NCI-H2029 (cell line): Measurements from ENCODE around the gene VEGFC.

Source experiments
- DNase-seq: peaks from one replicate; lab custom pipeline; 2025; lab: John Stamatoyannopoulos, UW

VEGFC gene

DNA sequence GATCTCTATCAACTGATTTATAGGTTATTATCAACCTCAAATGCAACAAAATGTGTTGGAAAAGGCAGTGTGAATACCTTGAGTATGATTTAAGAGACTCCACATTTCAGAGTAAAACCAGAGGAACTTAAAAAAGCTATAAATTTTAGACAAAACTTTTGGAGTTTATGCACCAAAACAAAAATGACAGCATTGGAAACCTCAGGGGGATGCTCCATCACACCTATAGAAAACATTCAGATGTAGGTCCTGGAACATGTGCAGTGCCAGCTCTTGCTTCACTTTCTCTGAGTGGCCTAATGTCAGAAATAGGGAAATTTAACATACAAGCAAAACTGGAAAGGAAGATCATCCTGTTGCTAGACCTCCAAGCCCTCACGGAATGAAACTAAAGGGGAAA, 5.8 kb upstream of the VEGFC start:
- DNase-seq, result no peak

DNA sequence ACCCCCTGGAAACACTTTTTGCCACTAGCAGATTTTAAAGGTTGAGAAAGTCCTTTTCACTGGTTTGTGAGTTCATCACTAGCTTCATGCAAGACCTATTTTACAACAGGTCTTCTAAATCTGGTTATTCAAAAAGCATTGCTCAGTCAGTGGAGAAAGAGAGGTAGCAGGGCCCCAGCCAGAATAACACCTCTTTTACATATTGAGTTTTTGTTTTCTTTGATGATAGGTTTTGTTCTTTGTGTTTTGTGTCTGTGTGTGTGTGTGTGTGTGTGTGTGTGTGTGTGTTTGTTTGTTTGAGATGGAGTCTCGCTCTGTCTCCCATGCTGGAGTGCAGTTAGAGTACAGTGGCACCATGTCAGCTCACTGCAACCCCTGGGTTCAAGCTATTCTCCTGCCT, 2.7 kb upstream of the VEGFC start:
- DNase-seq, result no peak

DNA sequence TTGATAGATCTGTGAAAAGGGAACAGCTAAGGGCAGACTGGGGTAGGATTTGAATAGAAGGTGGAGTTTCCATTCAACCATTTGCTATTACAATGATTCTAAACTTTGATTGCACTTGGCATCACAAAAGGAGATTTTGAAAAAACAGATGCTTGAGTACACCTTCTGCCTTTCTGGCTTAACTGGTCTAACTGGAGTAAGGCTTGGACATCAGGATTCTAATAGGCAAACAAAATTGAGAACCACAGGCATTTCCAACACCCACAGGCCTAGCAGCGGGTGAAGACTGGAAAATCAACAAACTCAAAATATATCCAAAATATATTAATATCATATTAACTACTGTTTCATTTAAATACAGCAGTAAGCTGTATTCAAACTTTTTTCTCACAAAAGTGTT, 1.9 kb upstream of the VEGFC start:
- no peak for DNase-seq

DNA sequence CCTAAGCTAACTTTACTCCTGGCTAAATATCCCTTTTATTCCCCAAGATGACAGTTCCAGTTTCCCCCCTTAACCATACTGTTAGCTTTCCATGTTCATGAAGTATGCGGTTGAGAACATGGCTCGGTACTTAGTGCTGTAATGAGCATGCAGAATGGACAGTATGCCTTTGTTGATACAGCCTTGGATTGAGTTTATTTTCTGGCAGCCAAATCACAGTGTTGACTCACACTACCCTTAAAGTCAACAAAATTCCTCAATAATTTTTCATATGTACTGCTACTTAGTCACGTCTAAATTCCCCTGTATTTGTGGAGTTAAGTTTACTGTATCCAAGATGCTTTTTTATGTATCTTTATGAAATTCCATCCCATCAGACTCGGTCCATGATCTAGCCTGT, 1.4 kb upstream of the VEGFC start:
- no peak for DNase-seq

DNA sequence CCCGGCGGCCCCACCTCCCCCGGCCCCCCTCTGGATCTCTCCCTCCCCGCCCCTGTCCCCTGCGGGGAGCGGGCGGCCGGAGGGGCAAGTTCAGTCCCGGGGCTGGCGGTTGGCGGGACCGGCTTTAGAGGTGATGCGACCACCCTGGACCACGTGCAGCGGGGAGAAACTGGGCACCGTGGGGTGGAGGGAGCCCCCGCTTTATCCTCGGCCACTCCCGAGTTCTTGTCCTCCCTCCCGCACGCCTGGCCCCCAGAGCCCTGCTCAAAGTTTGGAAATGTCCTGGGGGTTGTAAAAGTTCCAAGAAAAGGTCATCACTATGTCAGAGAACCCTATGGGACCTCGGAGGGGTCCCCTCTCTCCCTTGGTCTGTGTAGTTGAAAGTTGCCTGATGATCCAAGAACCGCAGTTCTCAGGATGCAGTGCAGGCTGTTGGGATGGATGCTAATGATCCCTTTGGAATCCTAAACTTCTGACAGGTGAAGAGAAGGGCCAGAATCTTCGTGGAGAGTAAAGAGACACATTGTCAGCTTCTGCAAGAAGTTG, 411 bp upstream of the VEGFC start:
- no peak for DNase-seq

DNA sequence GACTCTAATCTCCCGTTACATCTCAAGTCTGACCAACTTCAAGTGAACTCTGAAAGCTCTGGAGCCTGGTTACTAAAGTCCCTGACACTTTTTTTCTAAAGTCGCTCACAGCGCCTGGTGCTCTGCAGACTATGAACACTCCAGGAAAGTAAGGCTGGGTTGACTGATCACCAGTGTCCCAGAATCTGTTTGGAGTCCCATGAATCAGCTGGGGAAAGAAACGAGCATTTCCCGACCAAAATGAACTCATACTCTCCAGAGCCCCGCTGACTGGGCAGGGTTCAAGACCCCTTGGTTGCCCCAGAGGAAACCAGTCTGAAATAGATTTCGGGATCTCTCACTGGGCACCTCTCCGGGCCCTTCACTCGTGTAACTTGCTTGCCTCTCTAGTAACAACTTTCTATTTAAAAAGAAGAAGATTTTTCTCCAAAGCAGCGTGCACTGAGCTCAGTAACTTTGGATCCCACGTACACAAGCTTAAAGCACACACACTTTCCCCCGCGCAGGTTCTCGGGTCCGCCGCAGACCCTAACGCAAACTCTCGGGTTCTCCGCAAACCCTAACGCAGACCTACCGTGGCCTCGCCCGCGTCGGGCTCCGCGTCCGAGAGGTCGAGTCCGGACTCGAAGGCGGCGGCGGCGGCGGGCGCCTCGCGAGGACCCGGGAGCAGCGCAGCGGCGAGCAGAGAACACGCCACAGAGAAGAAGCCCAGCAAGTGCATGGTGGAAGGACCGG, 964 bp downstream of the VEGFC start:
- no peak for DNase-seq

DNA sequence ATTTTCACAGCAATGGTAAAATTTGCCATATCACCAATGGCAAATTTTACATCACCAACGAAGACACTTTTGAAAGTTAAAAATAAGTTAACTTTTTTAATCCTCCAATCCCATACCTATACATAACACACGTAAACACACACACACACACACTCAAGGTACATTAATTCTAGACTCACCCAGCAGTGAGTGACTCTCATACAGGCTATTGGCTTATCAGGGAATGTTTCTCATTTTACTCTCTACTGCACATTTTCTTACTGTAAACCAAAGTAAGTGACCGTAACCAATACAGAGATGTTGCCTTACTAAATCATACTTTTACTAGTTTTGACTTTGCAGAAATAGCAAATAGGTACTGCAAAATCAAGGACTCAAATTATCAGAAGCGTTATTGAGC, 2.3 kb downstream of the VEGFC start:
- no peak for DNase-seq

DNA sequence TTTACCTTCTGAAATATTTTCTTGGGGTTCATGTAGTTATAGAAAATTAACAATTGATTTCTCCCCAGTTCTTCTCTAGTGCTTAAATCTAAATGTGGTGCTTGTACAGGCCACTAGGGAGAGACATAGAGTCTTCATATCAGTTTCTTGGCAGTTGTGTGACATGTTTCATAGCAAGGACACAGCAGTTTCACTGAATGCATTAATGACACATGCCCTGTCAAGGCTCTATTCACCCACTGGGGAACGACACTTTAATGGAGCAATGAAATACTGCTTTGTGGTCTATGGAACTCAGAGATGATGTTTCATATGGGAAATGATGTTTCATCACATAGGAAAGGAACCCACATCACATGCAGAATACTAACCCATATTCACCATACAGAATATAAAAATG, 2.8 kb downstream of the VEGFC start:
- DNase-seq, result peak; percentile 4

DNA sequence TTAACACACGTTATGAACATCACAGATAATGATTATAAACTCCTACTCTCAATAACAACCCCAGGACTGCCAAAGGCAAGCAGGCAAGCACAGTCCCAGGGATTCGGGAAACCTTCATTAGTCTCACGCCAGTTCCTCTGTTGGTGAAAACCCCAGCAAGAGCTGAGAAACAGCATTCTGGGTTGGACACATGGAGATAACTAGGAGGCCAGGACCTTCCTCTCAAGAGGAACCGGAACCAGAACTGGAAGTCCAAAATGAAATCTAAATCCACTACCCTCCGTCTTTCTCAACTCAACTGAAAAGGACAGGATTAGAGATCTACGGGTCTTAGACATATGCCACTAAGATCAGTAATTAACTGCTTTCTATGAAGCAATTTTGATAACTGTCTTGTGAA, 3.8 kb downstream of the VEGFC start:
- no peak for DNase-seq

DNA sequence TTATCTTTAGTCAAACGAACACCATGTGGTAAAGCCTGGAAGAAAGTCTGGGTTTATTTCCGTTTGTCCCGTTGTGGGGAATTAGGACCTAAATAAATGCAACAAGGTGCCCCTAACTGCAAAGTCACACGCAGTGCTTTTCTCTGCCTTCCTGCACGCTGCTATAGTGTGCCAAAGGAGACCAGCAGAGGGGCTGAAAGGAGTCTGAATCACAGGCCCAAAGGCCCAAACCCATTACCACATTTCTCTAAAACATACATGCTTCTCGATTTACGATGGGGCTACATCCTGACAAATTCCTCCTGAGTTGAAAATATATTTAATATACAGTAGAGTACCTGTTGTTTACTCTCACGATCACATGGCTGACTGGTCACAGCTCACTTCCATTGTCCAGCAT, 4.5 kb downstream of the VEGFC start:
- DNase-seq, result no peak

DNA sequence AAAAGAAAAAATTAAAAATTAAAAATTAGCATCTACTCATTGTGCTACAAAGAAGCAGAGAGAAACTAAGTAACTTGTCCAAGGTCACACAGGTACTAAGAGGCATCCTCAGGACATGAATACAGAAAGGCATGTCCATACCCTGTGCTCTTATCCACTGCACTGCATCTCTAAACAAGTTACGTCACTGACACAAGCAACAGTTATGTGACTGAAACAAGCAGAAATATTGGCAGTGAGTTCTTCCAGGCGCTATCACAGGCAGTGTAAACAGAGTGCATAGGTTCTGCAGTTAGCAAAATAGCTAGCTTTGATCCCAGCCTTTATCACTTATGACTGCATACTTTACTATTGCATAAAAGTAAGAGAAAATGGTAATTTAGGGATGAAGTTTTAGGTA, 7.9 kb downstream of the VEGFC start:
- DNase-seq, result no peak

DNA sequence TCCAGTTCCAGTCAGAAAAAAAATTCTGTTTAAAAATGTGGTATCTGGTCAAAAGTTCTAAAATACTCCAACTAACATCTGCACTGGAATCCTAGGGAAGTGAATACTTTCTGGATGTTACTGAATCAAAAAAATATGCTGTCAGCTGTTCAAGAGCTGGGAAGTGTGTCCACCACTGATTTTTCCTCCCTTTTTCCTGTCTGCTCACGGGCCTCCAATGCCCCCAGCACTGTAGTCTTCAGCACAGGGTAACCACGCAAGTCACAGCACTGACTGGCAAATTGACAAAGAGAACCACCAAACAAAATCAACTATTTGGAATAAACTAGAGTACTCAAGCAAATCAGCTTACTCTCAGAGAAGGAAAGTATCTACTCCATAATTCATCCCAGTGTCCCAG, 9.9 kb downstream of the VEGFC start:
- DNase-seq, result no peak

DNA sequence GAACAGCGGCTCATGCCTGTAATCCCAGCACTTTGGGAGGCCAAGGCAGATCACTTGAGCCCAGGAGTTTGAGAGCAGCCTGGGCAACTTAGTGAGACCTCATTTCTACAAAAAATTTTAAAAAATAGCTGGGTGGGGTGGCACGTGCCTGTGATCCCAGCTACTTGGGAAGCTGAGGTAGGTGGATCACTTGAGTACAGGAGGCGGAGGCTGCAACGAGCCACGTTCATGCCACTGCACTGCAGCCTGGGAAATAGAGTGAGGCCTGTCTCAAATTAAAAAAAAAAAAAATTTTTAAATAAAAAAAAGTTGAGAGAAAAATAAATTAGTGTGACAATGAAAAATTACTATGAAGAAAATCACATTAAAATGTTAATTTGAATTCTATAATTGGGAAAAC, 10.5 kb downstream of the VEGFC start:
- no peak for DNase-seq

DNA sequence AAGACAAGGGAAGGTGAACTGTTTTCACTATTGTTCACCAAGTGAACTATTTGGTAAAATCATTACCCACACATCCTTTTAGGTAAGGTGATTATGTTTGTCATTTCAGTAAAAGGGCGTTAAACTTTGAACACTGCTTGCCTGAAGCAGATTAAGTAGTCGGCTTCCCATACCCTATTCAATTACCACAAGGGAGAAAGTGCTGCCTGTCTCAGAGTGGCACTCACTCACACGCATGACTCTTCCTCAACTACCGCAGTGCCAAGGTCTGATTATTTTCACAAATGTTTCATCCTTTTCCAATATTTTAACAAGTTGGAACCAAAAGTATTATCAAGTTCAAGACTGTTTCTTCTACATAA, 11.0 kb downstream of the VEGFC start:
- DNase-seq, result no peak

DNA sequence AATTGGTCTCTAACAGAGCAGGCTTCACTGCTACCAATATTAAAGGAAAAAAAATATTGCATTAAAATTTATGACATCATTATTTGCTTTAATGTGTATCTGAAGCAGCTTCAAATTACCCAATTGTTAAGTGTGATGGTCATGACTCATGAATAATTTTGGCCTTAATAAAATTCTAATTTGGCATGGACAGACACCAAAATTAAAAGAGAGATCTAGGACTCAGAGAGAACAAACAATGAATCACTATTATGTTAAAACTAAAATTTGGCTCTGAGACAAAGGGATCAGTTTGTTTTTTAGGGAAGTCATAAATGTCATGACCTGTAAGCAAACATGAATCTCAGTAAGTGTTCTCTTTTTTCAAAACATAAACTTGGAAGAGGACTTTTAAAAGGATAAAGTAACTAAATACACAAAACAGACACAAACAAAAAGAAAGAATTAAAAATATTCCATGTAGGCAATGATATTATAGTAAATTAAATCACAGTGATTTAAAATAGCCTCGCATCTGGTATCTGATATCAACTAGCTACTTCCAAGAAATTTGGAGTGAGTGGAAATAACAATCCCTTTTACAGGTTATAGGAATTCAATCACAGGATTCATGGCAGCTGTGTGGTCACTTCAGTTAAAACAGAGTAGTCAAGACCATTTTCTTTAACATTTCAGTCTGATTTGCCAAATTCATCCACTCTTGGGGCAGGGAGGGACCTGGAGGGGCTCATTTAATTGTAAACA, 11.6 kb downstream of the VEGFC start:
- no peak for DNase-seq

DNA sequence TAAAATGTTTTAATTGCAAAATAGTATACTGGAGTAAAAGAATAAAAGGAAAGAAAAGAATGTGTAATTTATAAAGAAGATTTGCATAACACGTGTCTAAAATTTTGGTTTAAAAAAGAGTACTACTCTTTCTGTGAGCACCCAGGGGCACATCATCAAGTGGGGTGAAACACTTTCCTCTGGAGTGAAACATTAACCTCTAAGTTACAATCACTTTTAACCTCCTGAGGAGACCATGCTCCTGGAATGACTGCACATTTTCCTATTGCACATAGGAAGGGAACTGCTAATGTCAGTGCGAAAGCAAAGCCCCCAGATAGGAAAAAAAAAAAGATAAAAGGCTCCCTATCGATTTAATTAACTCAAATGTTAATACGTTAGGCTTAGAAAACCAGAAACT, 13.3 kb downstream of the VEGFC start:
- no peak for DNase-seq

DNA sequence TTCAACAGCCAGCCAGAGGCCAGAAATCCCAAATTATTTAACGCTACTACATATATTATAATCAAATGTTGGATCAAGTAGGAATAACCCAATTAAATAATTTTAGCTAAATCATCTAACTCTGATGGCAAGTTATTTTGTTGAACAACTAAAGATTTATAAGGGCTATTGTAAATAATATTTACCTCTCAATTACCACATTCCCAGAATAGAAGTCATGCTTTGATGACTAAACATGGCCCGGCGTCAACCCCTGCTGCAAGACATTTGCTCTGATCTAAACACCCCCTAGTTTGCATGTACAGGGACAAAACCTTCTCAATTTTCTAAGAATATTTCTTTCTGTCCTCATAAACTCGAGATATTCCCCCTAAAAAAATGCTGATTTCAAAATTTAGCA, 14.2 kb downstream of the VEGFC start:
- DNase-seq, result no peak

DNA sequence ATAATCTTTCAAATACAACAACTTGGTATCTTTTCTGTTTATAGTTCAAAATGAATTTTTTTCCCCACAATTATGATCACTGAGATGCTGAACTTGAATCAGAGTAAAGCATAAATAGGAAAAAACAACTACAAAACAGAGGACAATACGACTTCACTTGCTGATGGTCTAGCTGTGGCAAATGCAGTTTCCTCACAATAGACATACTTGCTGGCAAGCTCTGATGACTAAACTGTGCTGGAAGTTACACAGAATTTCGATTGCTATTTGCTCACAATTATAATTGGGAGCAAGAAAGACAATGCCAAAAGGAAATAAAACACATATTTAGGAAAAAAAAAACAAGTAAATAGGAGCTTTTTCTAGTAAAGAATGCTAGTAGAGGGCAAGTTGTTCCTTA, 14.7 kb downstream of the VEGFC start:
- DNase-seq, result no peak

DNA sequence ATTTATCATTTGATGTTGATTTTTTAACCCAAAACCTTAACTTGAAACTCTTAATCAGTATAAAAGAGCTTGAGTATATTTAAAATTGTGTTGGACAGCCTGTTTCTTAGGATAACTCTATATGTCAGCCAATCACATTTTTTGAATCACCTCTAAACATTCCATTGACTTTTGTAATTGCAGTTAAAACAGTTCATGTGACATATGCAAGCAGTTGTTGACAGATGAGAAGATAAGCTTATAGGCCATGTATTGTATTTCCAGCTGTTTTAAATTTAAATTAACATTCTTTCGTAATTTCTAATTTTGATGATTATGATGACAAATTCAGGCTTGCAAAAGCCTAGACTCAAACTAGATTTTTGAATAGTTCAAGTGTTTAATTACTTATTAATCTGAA, 17.4 kb downstream of the VEGFC start:
- DNase-seq, result no peak

DNA sequence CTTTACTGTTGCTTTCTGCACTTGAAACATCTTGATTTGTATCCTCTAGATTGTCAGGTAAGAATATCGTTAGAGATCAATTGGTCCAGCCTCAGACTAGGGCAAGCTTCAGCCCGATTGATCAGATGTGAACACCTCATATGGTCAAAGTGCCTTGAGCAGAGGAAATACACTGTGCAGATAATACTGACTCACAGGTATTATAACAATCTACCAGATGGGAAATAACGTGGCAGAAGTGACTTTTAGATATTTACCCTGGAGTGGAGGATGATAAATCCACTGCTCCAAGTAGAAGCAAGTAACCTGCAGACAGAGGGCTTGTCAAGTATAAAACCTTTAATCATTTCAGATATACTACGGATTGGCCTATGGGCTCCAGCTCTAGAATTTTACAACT, 17.9 kb downstream of the VEGFC start:
- DNase-seq, result no peak

DNA sequence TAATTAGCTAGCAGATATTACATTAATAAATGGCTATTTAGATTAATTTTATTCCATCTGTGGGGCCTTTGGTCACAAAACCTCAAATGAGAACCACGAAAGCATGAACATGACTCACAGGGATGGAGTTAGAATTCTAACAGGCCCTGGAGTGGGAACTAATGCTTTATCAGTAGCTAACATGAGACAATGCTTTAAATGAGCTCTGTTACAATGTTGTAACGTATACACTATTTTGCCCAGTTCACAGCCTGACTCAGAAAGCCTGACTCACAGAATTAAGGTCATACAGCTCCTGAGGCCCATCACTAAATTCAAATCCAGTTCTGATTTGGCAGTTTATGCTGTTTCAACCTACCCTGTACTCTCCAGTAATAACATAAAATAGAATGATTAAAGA, 23.2 kb downstream of the VEGFC start:
- no peak for DNase-seq

DNA sequence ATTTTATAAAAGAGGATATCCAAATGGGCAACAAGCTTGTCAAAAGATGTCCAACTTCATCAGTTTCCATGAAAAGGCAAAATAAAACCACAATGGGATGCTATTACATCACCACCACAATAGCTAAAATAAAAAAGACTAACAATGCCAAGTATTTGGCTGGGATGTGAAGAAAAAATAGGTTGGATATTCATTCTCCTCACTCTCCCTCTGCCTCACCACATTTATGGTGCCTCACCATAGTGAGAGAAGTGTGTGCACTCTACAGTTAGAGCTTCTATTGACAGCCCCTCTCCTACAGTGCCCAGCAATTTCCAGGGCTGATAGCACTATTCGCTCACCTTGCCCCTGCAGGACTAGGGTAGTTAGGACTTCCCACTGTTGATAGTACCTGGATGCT, 25.5 kb downstream of the VEGFC start:
- DNase-seq, result no peak

DNA sequence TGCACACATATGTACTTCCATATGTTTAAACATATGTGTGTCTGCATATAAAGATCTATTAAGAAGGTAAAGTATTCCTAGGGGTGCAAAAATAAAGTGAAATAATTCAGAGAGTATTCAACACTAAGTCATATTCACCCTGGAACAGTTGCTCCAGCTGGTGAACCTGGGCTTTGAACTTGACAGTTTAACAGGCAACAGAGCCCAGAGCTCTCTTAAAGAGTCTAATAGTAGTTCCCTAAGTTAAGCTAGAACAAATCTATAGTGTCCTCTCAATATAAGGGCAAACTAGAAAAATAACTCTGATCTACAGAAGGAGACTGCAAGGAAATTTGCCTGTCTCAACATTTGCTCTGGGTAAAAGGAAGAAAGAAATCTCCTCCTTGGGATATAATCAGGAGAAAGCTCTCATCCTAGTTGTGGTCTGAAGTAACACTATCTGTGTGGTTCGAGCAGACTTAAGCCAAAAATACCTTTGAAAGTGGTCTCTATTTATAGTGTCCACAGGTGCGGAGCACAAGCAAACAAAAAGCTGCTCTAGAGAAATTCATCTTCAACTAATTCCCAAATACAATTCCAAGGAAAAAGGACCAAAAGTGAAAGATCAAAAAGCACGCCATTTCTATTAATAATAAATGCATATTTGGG, 29.9 kb downstream of the VEGFC start:
- no peak for DNase-seq
